Activated T-helper 1 cell treated with anti-CD3 and anti-CD28 coated beads, Interleukin-12 subunit alpha, Interleukin-12 subunit beta, Interleukin-2, Interleukin-4 antibody, amounts not matched to agents 30 ng/mL and 10 ng/mL and 1 ng/mL, durations not matched to agents 14 hours and 24 hours and 36 hours (primary cell): Measurements from ENCODE around the gene CDCA4. TPM values are rescaled to one million over a fixed set of nuclear protein-coding genes. Genes with fewer than 3 reads are reported as not detected.
"Not testable (repeated sequence)": the region's sequence is repeated elsewhere in the genome, so short reads cannot be mapped to it uniquely, and the experiment has no call there.

ENCODE experiments used
- DNase-seq: peaks from one replicate; pipeline ENCODE4 v3.0.0; 2021; ENCODE audit warnings: low spot score
- H3K27ac Mint-ChIP-seq: one replicate; pipeline ENCODE4 v1.8.0; 2021; ENCODE audit warnings: mild to moderate bottlenecking, mixed read lengths
- H3K27me3 Mint-ChIP-seq: one replicate; pipeline ENCODE4 v1.8.0; 2022; ENCODE audit warnings: mild to moderate bottlenecking, moderate library complexity, mixed read lengths; ENCODE audit not compliant: insufficient read depth
- H3K36me3 Mint-ChIP-seq: one replicate; pipeline ENCODE4 v1.8.0; 2021; ENCODE audit warnings: low read depth, mixed read lengths
- H3K4me1 Mint-ChIP-seq: one replicate; pipeline ENCODE4 v1.8.0; 2021; ENCODE audit warnings: low read depth, mixed read lengths
- H3K4me3 Mint-ChIP-seq: one replicate; pipeline ENCODE4 v1.8.0; 2021; ENCODE audit warnings: mild to moderate bottlenecking, moderate library complexity, mixed read lengths
- H3K9me3 Mint-ChIP-seq: one replicate; pipeline ENCODE4 v1.8.0; 2021; ENCODE audit warnings: mixed read lengths
- intact Hi-C: fragments of 100-400 bp; cut with micrococcal nuclease; formaldehyde crosslinking; loops from one replicate; pipeline ENCODE4 v1.15.1; 2024
- total RNA-seq: library from RNA; stranded (reverse); gene quantifications from 2 replicates; pipeline ENCODE4 v1.2.3, GENCODE V29; 2022

CDCA4 gene
- total RNA-seq = 62.5 and 63.7 TPM in 2 replicates

- Mint-ChIP-seq H3K4me3 (peak within 1 kb of the TSS; percentile 99), H3K27me3 (no peaks in the 10 kb centered on the region), H3K36me3 (peaks cover 29% of the 10 kb centered on the region), H3K27ac (peak within 1 kb of the TSS; percentile 86), H3K9me3 (no peaks in the 10 kb centered on the region), H3K4me1 (peaks cover 72% of the 10 kb centered on the region)
- intact Hi-C loops = loop anchor here (1.0 to 2.0 kb wide), 9 partner anchors 24 to 470 kb away; partner anchors contain the start of genes BRF1, CLBA1, GPR132 and TEDC1
- DNase-seq = peak; percentile 97
Measured at GRCh38 chr14:105020815-105021655, at the start of gene CDCA4. Gene CDCA4, minus strand, starts transcription at chr14:105021083. Its CDS starts 9,154 bp downstream, at chr14:105011929.

GRCh38 chr14:105069871-105070759 is 49.2 kb upstream of the CDCA4 start:
- intact Hi-C loops = loop anchor here (1.0 kb wide), 2 partner anchors 11 to 231 kb away; partner anchors contain the start of gene BRF1
- Mint-ChIP-seq H3K4me3 (peak overlapping the region; percentile 15), H3K9me3 (no peaks in the 10 kb centered on the region), H3K27ac (peak overlapping the region; percentile 80), H3K36me3 (no peaks in the 10 kb centered on the region), H3K27me3 (peaks cover 6% of the 10 kb centered on the region), H3K4me1 (peaks cover 30% of the 10 kb centered on the region)
- DNase-seq = no peak

- no peaks in the 10 kb centered on the region for H3K9me3 Mint-ChIP-seq
- intact Hi-C loops = no loop called here
- peaks cover 6% of the 10 kb centered on the region for H3K27me3 Mint-ChIP-seq
- H3K4me3 Mint-ChIP-seq = peak overlapping the region; percentile 15
- peaks cover 35% of the 10 kb centered on the region for H3K4me1 Mint-ChIP-seq
- DNase-seq = no peak
- H3K36me3 Mint-ChIP-seq = no peaks in the 10 kb centered on the region
- peak overlapping the region; percentile 80 for H3K27ac Mint-ChIP-seq
Measured at GRCh38 chr14:105069522-105069870, 48.6 kb upstream of the CDCA4 start.

GRCh38 chr14:105068818-105069217 is 47.9 kb upstream of the CDCA4 start:
- H3K4me1 Mint-ChIP-seq = peaks cover 42% of the 10 kb centered on the region
- H3K9me3 Mint-ChIP-seq = no peaks in the 10 kb centered on the region
- no peak for DNase-seq
- H3K36me3 Mint-ChIP-seq = no peaks in the 10 kb centered on the region
- H3K27me3 Mint-ChIP-seq = peaks cover 5% of the 10 kb centered on the region
- no peak overlapping the region for H3K4me3 Mint-ChIP-seq
- intact Hi-C loops = no loop called here
- H3K27ac Mint-ChIP-seq = no peak overlapping the region

- H3K4me1 Mint-ChIP-seq = peaks cover 50% of the 10 kb centered on the region
- H3K27ac Mint-ChIP-seq = no peak overlapping the region
- H3K9me3 Mint-ChIP-seq = no peaks in the 10 kb centered on the region
- intact Hi-C loops = no loop called here
- H3K27me3 Mint-ChIP-seq = peaks cover 2% of the 10 kb centered on the region
- no peak overlapping the region for H3K4me3 Mint-ChIP-seq
- H3K36me3 Mint-ChIP-seq = no peaks in the 10 kb centered on the region
- no peak for DNase-seq
Measured at GRCh38 chr14:105067969-105068301, 47.1 kb upstream of the CDCA4 start.

- Mint-ChIP-seq H3K4me3 (peak overlapping the region; percentile 61), H3K27me3 (no peaks in the 10 kb centered on the region), H3K4me1 (peaks cover 56% of the 10 kb centered on the region), H3K9me3 (no peaks in the 10 kb centered on the region), H3K27ac (peak overlapping the region; percentile 72), H3K36me3 (peaks cover 2% of the 10 kb centered on the region)
- intact Hi-C loops = no loop called here
- DNase-seq = peak; percentile 55
Measured at GRCh38 chr14:105067140-105067968, 46.5 kb upstream of the CDCA4 start.

GRCh38 chr14:105066240-105067071 is 45.6 kb upstream of the CDCA4 start:
- peaks cover 63% of the 10 kb centered on the region for H3K4me1 Mint-ChIP-seq
- no peak for DNase-seq
- H3K27ac Mint-ChIP-seq = peak overlapping the region; percentile 90
- intact Hi-C loops = no loop called here
- peaks cover 2% of the 10 kb centered on the region for H3K36me3 Mint-ChIP-seq
- no peaks in the 10 kb centered on the region for H3K9me3 Mint-ChIP-seq
- H3K4me3 Mint-ChIP-seq = peak overlapping the region; percentile 89
- H3K27me3 Mint-ChIP-seq = no peaks in the 10 kb centered on the region

- intact Hi-C loops = loop anchor here (1.0 to 2.0 kb wide), 5 partner anchors 20 to 426 kb away; partner anchors contain the start of genes CDCA4 and TEDC1
- Mint-ChIP-seq H3K27me3 (no peaks in the 10 kb centered on the region), H3K27ac (peak within 1 kb of the TSS; percentile 90), H3K9me3 (no peaks in the 10 kb centered on the region), H3K4me1 (peaks cover 62% of the 10 kb centered on the region), H3K4me3 (peak within 1 kb of the TSS; percentile 89), H3K36me3 (peaks cover 2% of the 10 kb centered on the region)
- DNase-seq = peak; percentile 89
Measured at GRCh38 chr14:105065280-105066228, 44.7 kb upstream of the CDCA4 start, which contains the start of gene GPR132. Gene GPR132, minus strand, starts transcription at chr14:105065430. Its CDS starts 10,010 bp downstream, at chr14:105055420.

- H3K27ac Mint-ChIP-seq = peak overlapping the region; percentile 90
- no peaks in the 10 kb centered on the region for H3K27me3 Mint-ChIP-seq
- peaks cover 62% of the 10 kb centered on the region for H3K4me1 Mint-ChIP-seq
- peak overlapping the region; percentile 89 for H3K4me3 Mint-ChIP-seq
- DNase-seq = no peak
- no peaks in the 10 kb centered on the region for H3K9me3 Mint-ChIP-seq
- intact Hi-C loops = loop anchor here (1.0 to 2.0 kb wide), 5 partner anchors 19 to 427 kb away; partner anchors contain the start of genes CDCA4 and TEDC1
- H3K36me3 Mint-ChIP-seq = peaks cover 2% of the 10 kb centered on the region
Measured at GRCh38 chr14:105064721-105065143, 43.8 kb upstream of the CDCA4 start.

GRCh38 chr14:105064001-105064400 is 43.1 kb upstream of the CDCA4 start:
- H3K27ac Mint-ChIP-seq = peak overlapping the region; percentile 90
- intact Hi-C loops = loop anchor here (2.0 kb wide), 1 partner anchor 23 kb away; no protein-coding TSS in a partner anchor
- H3K36me3 Mint-ChIP-seq = peaks cover 8% of the 10 kb centered on the region
- no peaks in the 10 kb centered on the region for H3K9me3 Mint-ChIP-seq
- no peak for DNase-seq
- H3K27me3 Mint-ChIP-seq = no peaks in the 10 kb centered on the region
- H3K4me3 Mint-ChIP-seq = peak overlapping the region; percentile 89
- H3K4me1 Mint-ChIP-seq = peaks cover 65% of the 10 kb centered on the region

- H3K27me3 Mint-ChIP-seq, H3K36me3 Mint-ChIP-seq, H3K9me3 Mint-ChIP-seq, DNase-seq, intact Hi-C loops: not testable (repeated sequence)
- Mint-ChIP-seq H3K27ac (peak overlapping the region; percentile 40), H3K4me3 (peak overlapping the region; percentile 89), H3K4me1 (peaks cover 62% of the 10 kb centered on the region)
Measured at GRCh38 chr14:105063506-105063905, 42.6 kb upstream of the CDCA4 start.
